Activated CD4-positive, alpha-beta T cell treated with anti-CD3 and anti-CD28 coated beads for 36 hours (primary cell): Measurements from ENCODE around the gene FLNC. TPM values are rescaled to one million over a fixed set of nuclear protein-coding genes. Genes with fewer than 3 reads are reported as not detected.

ENCODE experiments used
- ATAC-seq: fragments of 200-7000 bp; cut with Tn5 transposase; one replicate; pipeline ENCODE4 v1.10.0; 2021; ENCODE audit warnings: mild to moderate bottlenecking, moderate library complexity
- CTCF ChIA-PET: fragments of 350-600 bp; sonication (Branson Sonifier 250); formaldehyde crosslinking; loops from one replicate; lab custom pipeline; 2021; ENCODE audit warnings: antibody characterized with exemption; lab: Charles Lee
- POLR2A ChIA-PET: fragments of 350-600 bp; sonication (Branson Sonifier 250); formaldehyde crosslinking; loops from one replicate; lab custom pipeline; 2021; ENCODE audit warnings: antibody characterized with exemption, inconsistent platforms; lab: Charles Lee
- DNase-seq: peaks from one replicate; pipeline ENCODE4 v3.0.0-alpha.2; 2020
- H3K27ac Mint-ChIP-seq: one replicate; pipeline ENCODE4 v1.8.0; 2021; ENCODE audit warnings: mixed read lengths
- H3K27me3 Mint-ChIP-seq: one replicate; pipeline ENCODE4 v1.8.0; 2021; ENCODE audit warnings: mixed read lengths
- H3K36me3 Mint-ChIP-seq: one replicate; pipeline ENCODE4 v1.8.0; 2021; ENCODE audit warnings: low read depth, mixed read lengths
- H3K4me1 Mint-ChIP-seq: one replicate; pipeline ENCODE4 v1.8.0; 2021; ENCODE audit warnings: mixed read lengths
- H3K4me3 Mint-ChIP-seq: one replicate; pipeline ENCODE4 v1.8.0; 2021; ENCODE audit warnings: mild to moderate bottlenecking, moderate library complexity, mixed read lengths
- H3K9me3 Mint-ChIP-seq: one replicate; pipeline ENCODE4 v1.8.0; 2021; ENCODE audit warnings: low read depth, mixed read lengths
- intact Hi-C, 2 experiments: fragments of 100-400 bp; cut with DNase I in 1 of 2; cut with micrococcal nuclease in 1 of 2; formaldehyde crosslinking; loops; one replicate each; pipeline versions ENCODE4 v1.14.2 to v1.15.1; 2022 to 2024; cut with DNase I, micrococcal nuclease
- total RNA-seq, 2 experiments: library from RNA; stranded (reverse); gene quantifications; one replicate each; pipeline ENCODE4 v1.2.3, GENCODE V29; 2021

The FLNC gene
- total RNA-seq, 2 experiments from 2014 or later: 0.09 to 0.18 TPM

- ATAC-seq: no peak
- no peak overlapping the region for H3K4me3 Mint-ChIP-seq
- H3K9me3 Mint-ChIP-seq: no peaks in the 10 kb centered on the region
- no peak overlapping the region for H3K27ac Mint-ChIP-seq
- intact Hi-C loops: no loop called here
- no peak for DNase-seq
- H3K27me3 Mint-ChIP-seq: peaks cover 17% of the 10 kb centered on the region
- ChIA-PET POLR2A (no interaction called here), CTCF (interaction anchor here (1.0 to 2.0 kb wide), 2 partner anchors 8 to 32 kb away, joined by 3 to 10 read pairs; no protein-coding TSS in a partner anchor)
- H3K36me3 Mint-ChIP-seq: no peaks in the 10 kb centered on the region
- H3K4me1 Mint-ChIP-seq: peaks cover 13% of the 10 kb centered on the region
Observed at GRCh38 chr7:128833946-128834325, 3.7 kb downstream of the FLNC start.

- no peak for ATAC-seq
- intact Hi-C loops: no loop called here
- Mint-ChIP-seq H3K4me3 (no peak overlapping the region), H3K36me3 (no peaks in the 10 kb centered on the region), H3K27ac (no peak overlapping the region), H3K4me1 (peaks cover 10% of the 10 kb centered on the region), H3K27me3 (peaks cover 10% of the 10 kb centered on the region), H3K9me3 (no peaks in the 10 kb centered on the region)
- POLR2A ChIA-PET: no interaction called here
- CTCF ChIA-PET: interaction anchor here (0.8 to 2.5 kb wide), 7 partner anchors 9 to 48 kb away, joined by 3 to 9 read pairs (median 3); partner anchors contain the start of gene ATP6V1F
- no peak for DNase-seq
Observed at GRCh38 chr7:128835231-128835751, 5.1 kb downstream of the FLNC start.

GRCh38 chr7:128835790-128836641 is 5.8 kb downstream of the FLNC start:
- no peak for ATAC-seq
- POLR2A ChIA-PET: no interaction called here
- no peak for DNase-seq
- Mint-ChIP-seq H3K9me3 (no peaks in the 10 kb centered on the region), H3K27ac (no peak overlapping the region), H3K27me3 (peaks cover 4% of the 10 kb centered on the region), H3K36me3 (no peaks in the 10 kb centered on the region), H3K4me1 (peaks cover 5% of the 10 kb centered on the region), H3K4me3 (no peak overlapping the region)
- CTCF ChIA-PET: interaction anchor here (0.8 to 2.5 kb wide), 7 partner anchors 9 to 48 kb away, joined by 3 to 9 read pairs (median 3); partner anchors contain the start of gene ATP6V1F
- intact Hi-C loops: no loop called here

- Mint-ChIP-seq H3K4me3 (no peak overlapping the region), H3K36me3 (no peaks in the 10 kb centered on the region), H3K9me3 (no peaks in the 10 kb centered on the region), H3K27me3 (peaks cover under 1% of the 10 kb centered on the region), H3K27ac (no peak overlapping the region), H3K4me1 (peaks cover under 1% of the 10 kb centered on the region)
- DNase-seq: no peak
- intact Hi-C loops: no loop called here
- ChIA-PET CTCF (interaction anchor here (1.3 to 2.5 kb wide), 2 partner anchors 11 to 47 kb away, joined by 3 to 9 read pairs; no protein-coding TSS in a partner anchor), POLR2A (no interaction called here)
- no peak for ATAC-seq
Observed at GRCh38 chr7:128836729-128837348, 6.6 kb downstream of the FLNC start.

GRCh38 chr7:128837521-128837921 is 7.3 kb downstream of the FLNC start:
- no peaks in the 10 kb centered on the region for H3K27me3 Mint-ChIP-seq
- no peaks in the 10 kb centered on the region for H3K9me3 Mint-ChIP-seq
- POLR2A ChIA-PET: no interaction called here
- CTCF ChIA-PET: no interaction called here
- ATAC-seq (no peak), DNase-seq (no peak)
- no peak overlapping the region for H3K27ac Mint-ChIP-seq
- intact Hi-C loops: no loop called here
- no peaks in the 10 kb centered on the region for H3K4me1 Mint-ChIP-seq
- H3K4me3 Mint-ChIP-seq: no peak overlapping the region
- H3K36me3 Mint-ChIP-seq: no peaks in the 10 kb centered on the region

- POLR2A ChIA-PET: no interaction called here
- intact Hi-C loops: no loop called here
- H3K4me1 Mint-ChIP-seq: no peaks in the 10 kb centered on the region
Observed at GRCh38 chr7:128838109-128838779, 8.0 kb downstream of the FLNC start.

GRCh38 chr7:128838981-128839731 is 8.9 kb downstream of the FLNC start:
- Mint-ChIP-seq H3K27ac (no peak overlapping the region), H3K9me3 (no peaks in the 10 kb centered on the region), H3K36me3 (no peaks in the 10 kb centered on the region), H3K4me3 (no peak overlapping the region), H3K27me3 (no peaks in the 10 kb centered on the region), H3K4me1 (no peaks in the 10 kb centered on the region)
- POLR2A ChIA-PET: no interaction called here
- CTCF ChIA-PET: interaction anchor here (0.6 to 0.7 kb wide), 2 partner anchors 44 to 251 kb away, joined by 3 to 4 read pairs; no protein-coding TSS in a partner anchor
- ATAC-seq (no peak), DNase-seq (no peak)
- intact Hi-C loops: no loop called here

More at GRCh38 chr7:128838109-128838779, 8.0 kb downstream of the FLNC start:
- no peaks in the 10 kb centered on the region for H3K27me3 Mint-ChIP-seq
- peak; percentile 1 for DNase-seq
- no peaks in the 10 kb centered on the region for H3K36me3 Mint-ChIP-seq
- no peak overlapping the region for H3K27ac Mint-ChIP-seq
- H3K4me3 Mint-ChIP-seq: no peak overlapping the region
- no peak for ATAC-seq
- H3K9me3 Mint-ChIP-seq: no peaks in the 10 kb centered on the region
- CTCF ChIA-PET: no interaction called here

- ATAC-seq (no peak), DNase-seq (no peak)
- CTCF ChIA-PET: interaction anchor here (0.6 to 1.1 kb wide), 3 partner anchors 43 to 255 kb away, joined by 3 to 4 read pairs (median 4); no protein-coding TSS in a partner anchor
- POLR2A ChIA-PET: no interaction called here
- Mint-ChIP-seq H3K9me3 (no peaks in the 10 kb centered on the region), H3K27ac (no peak overlapping the region), H3K36me3 (no peaks in the 10 kb centered on the region), H3K4me3 (no peak overlapping the region), H3K27me3 (no peaks in the 10 kb centered on the region), H3K4me1 (no peaks in the 10 kb centered on the region)
- intact Hi-C loops: no loop called here
Observed at GRCh38 chr7:128839751-128840177, 9.6 kb downstream of the FLNC start.

- Mint-ChIP-seq H3K36me3 (no peaks in the 10 kb centered on the region), H3K27ac (no peak overlapping the region), H3K4me1 (no peaks in the 10 kb centered on the region), H3K4me3 (no peak overlapping the region), H3K9me3 (no peaks in the 10 kb centered on the region), H3K27me3 (no peaks in the 10 kb centered on the region)
- intact Hi-C loops: no loop called here
- ChIA-PET POLR2A (no interaction called here), CTCF (interaction anchor here (0.7 to 2.0 kb wide), 4 partner anchors 43 to 254 kb away, joined by 3 to 10 read pairs (median 4); no protein-coding TSS in a partner anchor)
- DNase-seq: no peak
- ATAC-seq: no peak
Observed at GRCh38 chr7:128840326-128841170, 10.3 kb downstream of the FLNC start.

- Mint-ChIP-seq H3K4me1 (no peaks in the 10 kb centered on the region), H3K9me3 (no peaks in the 10 kb centered on the region), H3K36me3 (no peaks in the 10 kb centered on the region), H3K27ac (no peak overlapping the region), H3K4me3 (no peak overlapping the region), H3K27me3 (no peaks in the 10 kb centered on the region)
- no peak for DNase-seq
- intact Hi-C loops: no loop called here
- no peak for ATAC-seq
- ChIA-PET CTCF (interaction anchor here (0.9 to 2.0 kb wide), 3 partner anchors 42 to 250 kb away, joined by 3 to 10 read pairs (median 3); no protein-coding TSS in a partner anchor), POLR2A (no interaction called here)
Observed at GRCh38 chr7:128841171-128841690, 11.0 kb downstream of the FLNC start.
